Thyroid gland (tissue), 4 donors: ENCODE measurements around the gene BTBD2.

ENCODE experiments used
- POLR2A ChIP-seq, 2 donors: fragments of 450-650 bp; IDR thresholded peaks; one replicate each; pipeline ENCODE4 v1.6.1; 2017; ENCODE audit warnings: antibody characterized with exemption in 2 of 2, mild to moderate bottlenecking in 2 of 2, moderate library complexity in 1 of 2
- TF ChIP-seq, protein P1 (sequence below), 6 experiments: fragments of 200-600 bp in 3 of 6; fragments of 450-650 bp in 3 of 6; sonication (generic) in 3 of 6; IDR thresholded peaks; one replicate each; pipeline ENCODE4 v1.5.1; 2016 to 2019; ENCODE audit warnings: antibody characterized with exemption in 6 of 6, mild to moderate bottlenecking in 2 of 6, inconsistent platforms in 1 of 6, moderate library complexity in 1 of 6

DNA sequence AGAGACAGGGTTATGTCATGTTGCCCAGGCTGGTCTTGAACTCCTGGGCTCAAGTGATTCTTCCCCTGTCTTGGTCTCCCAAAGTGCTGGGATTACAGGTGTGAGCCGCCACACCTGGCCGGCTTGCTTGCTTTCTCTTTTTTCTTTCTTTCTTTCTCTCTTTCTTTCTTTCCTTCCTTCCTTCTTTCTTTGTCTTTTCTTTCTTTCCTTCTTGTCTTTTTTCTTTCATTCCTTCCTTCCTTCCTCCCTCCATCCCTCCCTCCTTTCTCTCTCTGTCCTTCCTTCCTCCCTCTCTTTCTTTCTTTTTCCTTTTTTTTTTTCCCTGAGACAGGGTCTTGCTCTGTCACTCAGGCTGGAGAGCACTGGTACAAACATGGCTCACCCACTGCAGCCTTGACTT lies 6.8 kb upstream of the BTBD2 start:
- TF ChIP-seq, protein P1, sequence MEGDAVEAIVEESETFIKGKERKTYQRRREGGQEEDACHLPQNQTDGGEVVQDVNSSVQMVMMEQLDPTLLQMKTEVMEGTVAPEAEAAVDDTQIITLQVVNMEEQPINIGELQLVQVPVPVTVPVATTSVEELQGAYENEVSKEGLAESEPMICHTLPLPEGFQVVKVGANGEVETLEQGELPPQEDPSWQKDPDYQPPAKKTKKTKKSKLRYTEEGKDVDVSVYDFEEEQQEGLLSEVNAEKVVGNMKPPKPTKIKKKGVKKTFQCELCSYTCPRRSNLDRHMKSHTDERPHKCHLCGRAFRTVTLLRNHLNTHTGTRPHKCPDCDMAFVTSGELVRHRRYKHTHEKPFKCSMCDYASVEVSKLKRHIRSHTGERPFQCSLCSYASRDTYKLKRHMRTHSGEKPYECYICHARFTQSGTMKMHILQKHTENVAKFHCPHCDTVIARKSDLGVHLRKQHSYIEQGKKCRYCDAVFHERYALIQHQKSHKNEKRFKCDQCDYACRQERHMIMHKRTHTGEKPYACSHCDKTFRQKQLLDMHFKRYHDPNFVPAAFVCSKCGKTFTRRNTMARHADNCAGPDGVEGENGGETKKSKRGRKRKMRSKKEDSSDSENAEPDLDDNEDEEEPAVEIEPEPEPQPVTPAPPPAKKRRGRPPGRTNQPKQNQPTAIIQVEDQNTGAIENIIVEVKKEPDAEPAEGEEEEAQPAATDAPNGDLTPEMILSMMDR (IDR thresholded peaks at IDR 0.05) = no peak
- no peak for TF ChIP-seq POLR2A (IDR thresholded peaks at IDR 0.05)
